CD14-positive monocyte (primary cell): Measurements from ENCODE around the gene EPOP. TPM values are rescaled to one million over a fixed set of nuclear protein-coding genes. Genes with fewer than 3 reads are reported as not detected.

Experiments
- DNase-seq, 3 donors: peaks; one replicate each; pipeline ENCODE4 v3.0.0-alpha.2; 2011 to 2022
- H2AFZ ChIP-seq: 2 replicates; pipeline ENCODE4 v1.6.0; 2012; ENCODE audit warnings: mild to moderate bottlenecking, low read depth, low read length, inconsistent platforms; ENCODE audit not compliant: insufficient read depth, poor library complexity, severe bottlenecking
- H3K27ac ChIP-seq, 2 donors: 1 replicate in 1 of 2; 2 replicates in 1 of 2; pipeline ENCODE4 v1.5.1; 2012 to 2013; ENCODE audit warnings: low read length in 2 of 2, control low read depth in 1 of 2, inconsistent platforms in 1 of 2, low read depth in 1 of 2, mild to moderate bottlenecking in 1 of 2
- H3K27me3 ChIP-seq, 2 donors: one replicate each; pipeline versions ENCODE4 v1.6.0 to v1.6.1; 2011 to 2013; ENCODE audit warnings: low read length in 2 of 2; ENCODE audit not compliant: control insufficient read depth in 2 of 2, insufficient read depth in 2 of 2
- H3K36me3 ChIP-seq, 2 donors: replicated peaks in 1 of 2; 1 replicate in 1 of 2; 2 replicates in 1 of 2; pipeline versions ENCODE4 v1.5.1 to v1.6.1; 2012 to 2013; ENCODE audit warnings: low read length in 2 of 2, control low read depth in 1 of 2, inconsistent platforms in 1 of 2, mild to moderate bottlenecking in 1 of 2; ENCODE audit not compliant: insufficient read depth in 2 of 2, control insufficient read depth in 1 of 2
- H3K4me1 ChIP-seq, 2 donors: 1 replicate in 1 of 2; 2 replicates in 1 of 2; pipeline versions ENCODE4 v1.5.1 to v1.6.1; 2012 to 2013; ENCODE audit warnings: low read length in 2 of 2, control low read depth in 1 of 2, inconsistent platforms in 1 of 2, mild to moderate bottlenecking in 1 of 2, moderate library complexity in 1 of 2; ENCODE audit not compliant: insufficient read depth in 2 of 2, control insufficient read depth in 1 of 2
- H3K4me2 ChIP-seq: replicated peaks from 2 replicates; pipeline ENCODE3; 2012; ENCODE audit warnings: low read length, moderate library complexity, mild to moderate bottlenecking; ENCODE audit not compliant: poor library complexity, severe bottlenecking; ENCODE audit errors: extremely low read depth
- H3K4me3 ChIP-seq, 3 experiments: fragments of 200-600 bp in 1 of 3; sonication (generic) in 1 of 3; replicated peaks in 1 of 3; 1 replicate in 2 of 3; 2 replicates in 1 of 3; pipeline ENCODE4 v1.5.1; 2011 to 2013; ENCODE audit warnings: low read length in 3 of 3, mild to moderate bottlenecking in 3 of 3, control low read depth in 2 of 3, low read depth in 2 of 3, inconsistent platforms in 1 of 3, moderate library complexity in 1 of 3
- H3K79me2 ChIP-seq: 2 replicates; pipeline ENCODE4 v1.6.0; 2012; ENCODE audit warnings: mild to moderate bottlenecking, control low read depth, inconsistent platforms, low read length, moderate library complexity; ENCODE audit not compliant: insufficient read depth
- H3K9ac ChIP-seq: 2 replicates; pipeline ENCODE4 v1.6.0; 2017; ENCODE audit warnings: low read length, mild to moderate bottlenecking; ENCODE audit not compliant: insufficient read depth, poor library complexity, severe bottlenecking
- H3K9me3 ChIP-seq, 2 donors: replicated peaks in 1 of 2; 1 replicate in 1 of 2; 2 replicates in 1 of 2; pipeline versions ENCODE4 v1.5.1 to v1.6.1; 2012 to 2013; ENCODE audit warnings: low read length in 2 of 2, control low read depth in 1 of 2; ENCODE audit not compliant: control insufficient read depth in 1 of 2, insufficient read depth in 1 of 2
- H4K20me1 ChIP-seq: 2 replicates; pipeline ENCODE4 v1.6.0; 2012; ENCODE audit warnings: mild to moderate bottlenecking, low read length, control low read depth, moderate library complexity; ENCODE audit not compliant: insufficient read depth
- H3K27ac Mint-ChIP-seq, 7 donors: one replicate each; pipeline ENCODE4 v1.8.0; 2020; ENCODE audit warnings: mild to moderate bottlenecking in 7 of 7, mixed read lengths in 7 of 7, moderate library complexity in 6 of 7, inconsistent platforms in 2 of 7
- H3K27me3 Mint-ChIP-seq, 3 donors: one replicate each; pipeline ENCODE4 v1.8.0; 2021 to 2022; ENCODE audit warnings: low read depth in 3 of 3, mild to moderate bottlenecking in 3 of 3, mixed read lengths in 3 of 3, moderate library complexity in 3 of 3, inconsistent platforms in 1 of 3
- H3K36me3 Mint-ChIP-seq, 2 donors: one replicate each; pipeline ENCODE4 v1.8.0; 2020; ENCODE audit warnings: mixed read lengths in 2 of 2, inconsistent platforms in 1 of 2, mild to moderate bottlenecking in 1 of 2
- H3K4me1 Mint-ChIP-seq: one replicate; pipeline ENCODE4 v1.8.0; 2020; ENCODE audit warnings: mild to moderate bottlenecking, mixed read lengths
- H3K4me3 Mint-ChIP-seq, 2 donors: one replicate each; pipeline ENCODE4 v1.8.0; 2020; ENCODE audit warnings: mild to moderate bottlenecking in 2 of 2, mixed read lengths in 2 of 2, moderate library complexity in 1 of 2
- H3K9me3 Mint-ChIP-seq, 7 donors: one replicate each; pipeline ENCODE4 v1.8.0; 2020 to 2022; ENCODE audit warnings: mixed read lengths in 7 of 7, mild to moderate bottlenecking in 6 of 7, moderate library complexity in 6 of 7, inconsistent platforms in 2 of 7
- WGBS: methylation state at CpG from one replicate; pipeline ENCODE4 v1.1.5; 2013; ENCODE audit warnings: missing lambda C conversion rate; ENCODE audit not compliant: insufficient coverage; 5-methylcytosine and 5-hydroxymethylcytosine counted together
- intact Hi-C, 2 donors: fragments of 100-400 bp; cut with micrococcal nuclease; formaldehyde crosslinking; loops; one replicate each; pipeline versions ENCODE4 v1.15.0 to v1.15.1; 2023
- polyA plus RNA-seq, 3 donors: library from polyadenylated mRNA; depleted of rRNA in 1 of 3; unstranded in 2 of 3; stranded (reverse) in 1 of 3; fragments of 300-500 nt in 2 of 3; fragments of >200 nt in 1 of 3; fragmentation: Illumina TruSeq in 2 of 3; gene quantifications; 1 replicate in 2 of 3; 2 replicates in 1 of 3; pipeline ENCODE4 v1.2.3, GENCODE V29; 2012 to 2021
- TF ChIP-seq, protein P1 (sequence below): fragments of 200-600 bp; IDR thresholded peaks from one replicate; pipeline ENCODE4 v1.8.0; 2022; ENCODE audit warnings: antibody characterized with exemption, mild to moderate bottlenecking

EPOP gene
- polyA plus RNA-seq, 3 donors, result 0.63 TPM; not detected in 2

DNA sequence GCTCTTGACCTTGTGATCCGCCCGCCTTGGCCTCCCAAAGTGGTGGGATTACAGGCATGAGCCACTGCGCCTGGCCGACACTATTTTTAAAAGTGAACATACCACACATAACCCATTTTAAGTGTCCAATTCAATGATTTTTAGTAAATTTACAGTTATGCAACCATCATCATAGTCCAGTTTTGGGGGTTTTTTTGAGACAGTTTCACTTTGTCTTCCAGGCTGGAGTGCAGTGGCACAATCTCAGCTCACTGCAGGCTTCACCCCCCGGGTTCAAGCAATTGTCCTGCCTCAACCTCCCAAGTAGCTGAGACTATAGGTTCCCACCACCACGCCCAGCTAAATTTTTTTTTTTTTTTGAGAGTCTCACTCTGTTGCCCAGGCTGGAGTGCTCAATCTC is 3.1 kb upstream of the EPOP start:
- H3K79me2 ChIP-seq, result no peaks in the 10 kb centered on the region
- Mint-ChIP-seq H3K9me3 (peaks cover 0 to 14% (median 5%) of the 10 kb centered on the region in 7 donors), H3K27me3 (peaks cover 30 to 50% (median 48%) of the 10 kb centered on the region in 3 donors), H3K27ac (peak overlapping the region in 3 of 7 donors; percentile 76 to 90 (median 79)), H3K4me1 (peaks cover 23% of the 10 kb centered on the region), H3K4me3 (no peak overlapping the region), H3K36me3 (peaks cover 7 to 9% of the 10 kb centered on the region in 2 donors)
- intact Hi-C loops, result loop anchor here (2.0 to 5.0 kb wide), 2 partner anchors 57 to 74 kb away; partner anchors contain the start of gene PSMB3 (in 1 of the 2)
- H3K36me3 ChIP-seq, result no peaks in the 10 kb centered on the region
- no peak overlapping the region for H2AFZ ChIP-seq
- H4K20me1 ChIP-seq, result no peaks in the 10 kb centered on the region
- TF ChIP-seq, protein P1, sequence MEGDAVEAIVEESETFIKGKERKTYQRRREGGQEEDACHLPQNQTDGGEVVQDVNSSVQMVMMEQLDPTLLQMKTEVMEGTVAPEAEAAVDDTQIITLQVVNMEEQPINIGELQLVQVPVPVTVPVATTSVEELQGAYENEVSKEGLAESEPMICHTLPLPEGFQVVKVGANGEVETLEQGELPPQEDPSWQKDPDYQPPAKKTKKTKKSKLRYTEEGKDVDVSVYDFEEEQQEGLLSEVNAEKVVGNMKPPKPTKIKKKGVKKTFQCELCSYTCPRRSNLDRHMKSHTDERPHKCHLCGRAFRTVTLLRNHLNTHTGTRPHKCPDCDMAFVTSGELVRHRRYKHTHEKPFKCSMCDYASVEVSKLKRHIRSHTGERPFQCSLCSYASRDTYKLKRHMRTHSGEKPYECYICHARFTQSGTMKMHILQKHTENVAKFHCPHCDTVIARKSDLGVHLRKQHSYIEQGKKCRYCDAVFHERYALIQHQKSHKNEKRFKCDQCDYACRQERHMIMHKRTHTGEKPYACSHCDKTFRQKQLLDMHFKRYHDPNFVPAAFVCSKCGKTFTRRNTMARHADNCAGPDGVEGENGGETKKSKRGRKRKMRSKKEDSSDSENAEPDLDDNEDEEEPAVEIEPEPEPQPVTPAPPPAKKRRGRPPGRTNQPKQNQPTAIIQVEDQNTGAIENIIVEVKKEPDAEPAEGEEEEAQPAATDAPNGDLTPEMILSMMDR, result no peak
- peaks cover 16 to 30% of the 10 kb centered on the region in 2 donors for H3K4me1 ChIP-seq
- H3K27me3 ChIP-seq, result peaks cover 29% of the 10 kb centered on the region in 2 donors
- WGBS, result 79% methylated on average over 2 of the region's 6 CpGs
- no peak overlapping the region for H3K9ac ChIP-seq
- no peak overlapping the region for H3K4me2 ChIP-seq
- H3K27ac ChIP-seq, result no peak overlapping the region
- no peak for DNase-seq
- H3K4me3 ChIP-seq, result no peak overlapping the region
- H3K9me3 ChIP-seq, result peaks cover 0 to 8% of the 10 kb centered on the region in 2 donors

DNA sequence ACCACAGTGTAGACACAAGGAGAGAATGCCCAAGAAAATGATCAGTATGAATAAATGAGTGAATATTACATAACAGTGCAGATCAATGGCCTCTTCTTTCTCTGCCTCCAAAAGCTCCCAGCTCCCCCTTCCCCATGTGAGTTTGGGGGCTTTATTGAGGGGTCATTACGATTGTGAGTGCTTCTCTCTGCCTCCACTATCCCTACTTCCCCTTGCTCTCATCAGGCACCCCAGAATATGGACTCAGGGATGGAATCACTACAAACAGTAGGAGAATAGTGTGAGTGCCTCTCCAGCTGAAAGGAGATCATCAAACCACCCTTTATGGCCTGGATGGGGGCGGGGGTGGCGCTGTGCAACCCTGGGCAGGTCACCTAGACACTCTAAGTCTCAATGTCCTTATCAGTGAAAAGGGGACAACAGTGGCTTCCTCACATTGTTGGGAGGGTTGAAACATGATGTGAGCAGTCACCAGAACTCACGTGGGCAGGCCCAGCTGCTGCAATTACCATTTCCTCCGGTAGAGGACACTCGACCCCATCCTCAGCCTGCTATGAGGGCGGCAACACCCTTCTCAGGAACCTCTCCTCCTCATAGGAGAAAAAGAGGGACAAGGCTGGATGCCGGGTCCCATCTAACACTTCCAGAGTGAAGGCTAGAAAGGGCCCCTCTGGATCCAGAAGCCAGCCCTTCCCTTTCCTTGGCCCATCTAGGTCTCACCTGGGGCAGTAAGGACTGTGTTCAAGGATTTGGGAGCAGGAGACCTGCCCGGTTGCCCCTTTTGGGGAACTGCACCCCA is 2.1 kb upstream of the EPOP start:
- Histone ChIP-seq H3K36me3 (no peaks in the 10 kb centered on the region), H3K27me3 (peaks cover 38% of the 10 kb centered on the region in 2 donors), H3K4me2 (no peak overlapping the region), H3K4me3 (no peak overlapping the region), H4K20me1 (no peaks in the 10 kb centered on the region), H3K79me2 (no peaks in the 10 kb centered on the region), H2AFZ (no peak overlapping the region), H3K27ac (no peak overlapping the region), H3K9ac (no peak overlapping the region), H3K9me3 (peaks cover 0 to 10% of the 10 kb centered on the region in 2 donors), H3K4me1 (peaks cover 16 to 30% of the 10 kb centered on the region in 2 donors)
- Mint-ChIP-seq H3K4me1 (peaks cover 23% of the 10 kb centered on the region), H3K27ac (peak overlapping the region in 4 of 7 donors; percentile 12 to 78 (median 26)), H3K9me3 (peaks cover 0 to 21% (median 7%) of the 10 kb centered on the region in 7 donors), H3K27me3 (peaks cover 39 to 57% (median 57%) of the 10 kb centered on the region in 3 donors), H3K4me3 (peak overlapping the region in 1 of 2 donors; percentile 82), H3K36me3 (peaks cover 7 to 12% of the 10 kb centered on the region in 2 donors)
- WGBS, result 50% methylated on average over 1 of the region's 9 CpGs
- intact Hi-C loops, result loop anchor here (2.0 to 5.0 kb wide), 2 partner anchors 58 to 75 kb away; partner anchors contain the start of gene PSMB3 (in 1 of the 2)
- peak; percentile 80 to 87 (median 84) for DNase-seq
- TF ChIP-seq, protein P1, result peak; percentile 97
